Measurements from ENCODE around the gene EHF. TPM values are rescaled to one million over a fixed set of nuclear protein-coding genes. Genes with fewer than 3 reads are reported as not detected.

Gene EHF
- total and polyA plus RNA-seq, 4 donors, result 8.9 to 144 (median 62.9) TPM

- H3K4me3 ChIP-seq, result no peak overlapping the region
- H3K27ac ChIP-seq (ENCODE audit: low read depth in 1 of 2, low read length in 1 of 2), result no peak overlapping the region
- H3K9me3 ChIP-seq (ENCODE audit: control insufficient read depth in 4 of 4, insufficient read depth in 3 of 4, low read length in 3 of 4), result no peaks in the 10 kb centered on the region
- ATAC-seq (ENCODE audit: insufficient read depth, low FRiP score), result no peak
- H3K4me1 ChIP-seq (ENCODE audit: control insufficient read depth in 5 of 5, insufficient read depth in 5 of 5, low read length in 5 of 5), result peaks cover 0 to 30% (median 27%) of the 10 kb centered on the region in 5 donors
- H3K36me3 ChIP-seq (ENCODE audit: control insufficient read depth in 4 of 4, insufficient read depth in 4 of 4, low read length in 4 of 4), result no peaks in the 10 kb centered on the region
- WGBS, 2 donors, result 85 to 94% methylated on average over 2 of the region's 2 CpGs
- no peaks in the 10 kb centered on the region for H3K27me3 ChIP-seq (ENCODE audit: control insufficient read depth in 3 of 3, insufficient read depth in 3 of 3, low read length in 2 of 3)
- no peak for TF ChIP-seq CTCF (IDR thresholded peaks at IDR 0.05; ENCODE audit: control extremely low read depth, extremely low read depth)
- no peak overlapping the region for H3K9ac ChIP-seq (ENCODE audit: insufficient read depth in 1 of 2, low read length in 2 of 2)
- DNase-seq, result no peak
These were observed 16.7 kb upstream of the EHF start for GRCh38 chr11:34604145-34604544.

GRCh38 chr11:34604911-34605310 lies 16.0 kb upstream of the EHF start:
- H3K9ac ChIP-seq (ENCODE audit: insufficient read depth in 1 of 2, low read length in 2 of 2), result no peak overlapping the region
- H3K27ac ChIP-seq (ENCODE audit: low read depth in 1 of 2, low read length in 1 of 2), result no peak overlapping the region

GRCh38 chr11:34605481-34606325 lies 15.2 kb upstream of the EHF start:
- no peak overlapping the region for H3K27ac ChIP-seq (ENCODE audit: low read depth in 1 of 2, low read length in 1 of 2)
- DNase-seq (no peak), ATAC-seq (ENCODE audit: insufficient read depth, low FRiP score) (no peak)
- H3K36me3 ChIP-seq (ENCODE audit: control insufficient read depth in 4 of 4, insufficient read depth in 4 of 4, low read length in 4 of 4), result no peaks in the 10 kb centered on the region
- H3K27me3 ChIP-seq (ENCODE audit: control insufficient read depth in 3 of 3, insufficient read depth in 3 of 3, low read length in 2 of 3), result no peaks in the 10 kb centered on the region
- no peak for TF ChIP-seq CTCF (IDR thresholded peaks at IDR 0.05; ENCODE audit: control extremely low read depth, extremely low read depth)
- H3K9ac ChIP-seq (ENCODE audit: insufficient read depth in 1 of 2, low read length in 2 of 2), result no peak overlapping the region
- no peak overlapping the region for H3K4me3 ChIP-seq
- WGBS, 2 donors, result 80 to 82% methylated on average over 6 of the region's 6 CpGs
- H3K9me3 ChIP-seq (ENCODE audit: control insufficient read depth in 4 of 4, insufficient read depth in 3 of 4, low read length in 3 of 4), result no peaks in the 10 kb centered on the region
- H3K4me1 ChIP-seq (ENCODE audit: control insufficient read depth in 5 of 5, insufficient read depth in 5 of 5, low read length in 5 of 5), result peaks cover 0 to 16% (median 13%) of the 10 kb centered on the region in 5 donors

More at GRCh38 chr11:34604911-34605310, 16.0 kb upstream of the EHF start:
- H3K4me1 ChIP-seq (ENCODE audit: control insufficient read depth in 5 of 5, insufficient read depth in 5 of 5, low read length in 5 of 5), result peaks cover 0 to 23% (median 20%) of the 10 kb centered on the region in 5 donors
- TF ChIP-seq CTCF (IDR thresholded peaks at IDR 0.05; ENCODE audit: control extremely low read depth, extremely low read depth), result no peak
- no peaks in the 10 kb centered on the region for H3K9me3 ChIP-seq (ENCODE audit: control insufficient read depth in 4 of 4, insufficient read depth in 3 of 4, low read length in 3 of 4)
- no peaks in the 10 kb centered on the region for H3K36me3 ChIP-seq (ENCODE audit: control insufficient read depth in 4 of 4, insufficient read depth in 4 of 4, low read length in 4 of 4)
- WGBS, 2 donors, result 76 to 81% methylated on average over 8 of the region's 8 CpGs
- DNase-seq (no peak), ATAC-seq (ENCODE audit: insufficient read depth, low FRiP score) (no peak)
- H3K4me3 ChIP-seq, result no peak overlapping the region
- H3K27me3 ChIP-seq (ENCODE audit: control insufficient read depth in 3 of 3, insufficient read depth in 3 of 3, low read length in 2 of 3), result no peaks in the 10 kb centered on the region
